Stimulated activated CD4-positive, alpha-beta T cell treated with anti-CD3 and anti-CD28 coated beads, Interleukin-15, amount 100 ng/mL, for 1 hour (primary cell): ENCODE results near the gene ZNF212.
"Not testable (repeated sequence)": the region's sequence is repeated elsewhere in the genome, so short reads cannot be mapped to it uniquely, and the experiment has no call there.

Experiments used
- DNase-seq, 2 donors: peaks; one replicate each; pipeline ENCODE4 v3.0.0-alpha.2; 2020; ENCODE audit warnings: low read depth in 1 of 2, low spot score in 1 of 2

Gene ZNF212

DNA sequence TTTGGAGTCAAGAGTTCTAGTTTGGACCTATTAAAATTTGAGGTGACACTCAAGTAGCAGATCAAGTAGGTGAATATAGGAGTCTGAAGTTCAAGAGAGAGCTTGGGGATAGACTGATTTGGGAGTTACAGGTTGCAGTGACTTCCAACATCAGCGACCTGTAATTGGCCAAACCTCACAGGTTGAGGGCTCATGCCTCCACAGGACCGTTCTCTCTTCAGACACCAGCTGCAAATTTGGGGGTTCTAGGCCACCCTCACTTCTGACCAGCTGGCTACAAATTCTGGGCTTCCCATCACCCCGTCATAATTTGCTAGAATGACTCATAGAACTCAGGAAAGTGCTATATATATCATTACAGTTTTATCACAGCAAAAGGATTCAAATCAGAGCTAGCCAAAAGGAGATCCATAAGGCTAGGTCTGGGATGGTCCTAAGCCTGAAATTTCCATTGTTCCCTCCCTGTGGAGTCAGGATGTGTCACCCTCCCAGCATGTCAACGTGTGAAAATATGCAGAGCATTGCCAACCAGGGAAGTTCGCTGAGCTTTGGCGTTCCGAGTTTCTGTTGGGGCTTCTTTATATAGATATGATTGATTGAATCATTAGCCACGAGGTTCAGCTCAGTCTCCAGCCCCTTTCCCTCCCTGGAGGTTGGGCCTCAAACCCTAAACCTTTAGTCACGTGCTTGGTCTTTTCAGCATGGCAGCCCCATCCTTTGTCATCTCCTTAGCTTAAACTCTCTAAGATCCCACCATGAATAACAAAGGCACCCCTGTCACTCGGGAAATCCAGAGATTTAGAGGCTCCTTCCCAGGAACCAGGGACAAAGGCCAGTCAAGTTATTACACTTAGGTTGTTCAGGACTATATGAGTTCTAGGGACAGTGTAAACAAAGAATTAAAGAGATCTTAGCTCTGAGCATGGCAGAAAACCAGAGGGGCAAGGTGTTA lies 20.7 kb upstream of the ZNF212 start:
- no peak for DNase-seq

DNA sequence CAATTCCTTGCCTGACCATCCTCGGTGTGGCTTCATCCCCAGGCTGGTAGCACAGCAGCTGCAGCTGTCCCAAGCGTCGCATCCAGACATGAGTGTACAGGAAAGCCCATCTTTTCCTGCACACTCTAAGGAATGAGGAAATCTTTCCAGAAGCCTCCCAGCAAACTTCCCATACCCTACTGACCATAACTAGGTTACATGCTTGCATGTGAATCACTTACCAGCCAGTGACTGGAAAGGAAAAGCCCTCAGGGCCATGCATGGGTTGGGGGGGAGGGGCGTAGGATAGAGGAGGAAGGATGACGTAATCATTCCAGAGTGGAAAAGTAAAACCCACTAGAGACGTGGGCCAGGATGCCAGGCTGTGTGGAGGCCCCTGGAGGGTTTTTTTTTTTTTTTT lies 18.9 kb upstream of the ZNF212 start:
- no peak for DNase-seq

- no peak for DNase-seq
Measured at GRCh38 chr7:149223176-149223575, 16.3 kb upstream of the ZNF212 start.

GRCh38 chr7:149223761-149224160 lies 15.7 kb upstream of the ZNF212 start:
- no peak for DNase-seq

- DNase-seq, result no peak
Measured at GRCh38 chr7:149224352-149224751, 15.1 kb upstream of the ZNF212 start.

- no peak for DNase-seq
Measured at GRCh38 chr7:149225106-149225505, 14.3 kb upstream of the ZNF212 start.

DNA sequence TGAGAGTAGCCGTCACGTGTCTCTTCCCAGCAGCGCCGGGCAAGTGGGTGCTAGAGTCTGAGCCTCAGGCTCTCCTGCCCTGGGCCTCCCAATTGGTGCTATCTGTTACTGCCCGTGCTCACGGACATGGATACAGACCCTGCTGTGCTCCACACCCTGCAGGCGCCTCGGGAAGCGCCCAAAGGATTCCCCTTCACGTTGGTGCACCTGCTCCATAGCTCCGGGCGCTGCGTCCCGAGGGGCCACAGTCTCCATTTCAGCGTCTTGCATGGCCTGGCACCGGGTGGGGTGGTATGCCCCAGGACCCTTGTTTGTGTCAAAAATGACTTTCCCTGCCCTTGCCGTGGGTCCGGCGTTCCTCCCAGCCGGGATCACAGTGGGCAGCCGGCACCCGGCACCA lies 13.8 kb upstream of the ZNF212 start:
- no peak for DNase-seq

- DNase-seq, result not testable (repeated sequence)
Measured at GRCh38 chr7:149226366-149226765, 13.1 kb upstream of the ZNF212 start.

- no peak for DNase-seq
Measured at GRCh38 chr7:149226840-149227494, 12.5 kb upstream of the ZNF212 start.

- no peak for DNase-seq
Measured at GRCh38 chr7:149228831-149229471, 10.5 kb upstream of the ZNF212 start.

DNA sequence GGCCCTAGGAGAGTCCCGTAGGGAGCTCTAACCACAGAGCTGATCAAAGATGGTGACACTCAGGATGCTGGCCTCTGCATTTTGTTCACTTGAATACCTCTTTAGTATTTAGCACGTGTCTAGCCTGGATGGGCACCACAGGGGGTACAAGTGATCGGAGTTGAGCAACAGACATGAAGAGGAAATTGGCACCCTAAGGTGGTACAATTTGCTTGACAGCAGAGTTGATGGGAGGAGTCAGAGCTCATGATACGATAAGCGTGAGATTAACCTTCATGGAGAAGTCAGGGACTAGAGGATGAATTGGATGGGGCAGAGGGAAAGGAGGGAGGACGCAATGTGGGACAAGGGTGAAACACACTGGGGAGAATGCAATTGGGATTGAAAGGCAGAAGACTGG lies 9.9 kb upstream of the ZNF212 start:
- no peak for DNase-seq

DNA sequence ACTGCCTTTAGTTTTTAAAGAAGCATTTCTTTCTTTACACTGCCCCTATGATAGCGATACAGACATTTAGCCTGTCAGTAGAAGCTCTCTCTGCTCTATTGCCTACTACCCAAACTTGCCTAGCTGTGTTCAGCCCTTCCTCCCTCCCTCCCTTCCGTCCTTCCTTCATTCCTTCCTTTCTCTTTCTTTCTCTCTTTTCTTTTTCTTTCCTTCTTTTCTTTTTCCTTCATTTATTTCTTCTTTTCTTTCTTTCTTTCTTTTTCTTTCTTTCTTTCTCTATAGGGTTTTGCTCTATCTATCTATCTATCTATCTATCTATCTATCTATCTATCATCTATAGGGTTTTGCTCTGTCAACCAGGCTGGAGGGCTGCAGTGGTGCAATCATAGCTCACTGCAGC lies 7.1 kb upstream of the ZNF212 start:
- no peak for DNase-seq

GRCh38 chr7:149233655-149234204 lies 5.7 kb upstream of the ZNF212 start:
- not testable (repeated sequence) for DNase-seq

DNA sequence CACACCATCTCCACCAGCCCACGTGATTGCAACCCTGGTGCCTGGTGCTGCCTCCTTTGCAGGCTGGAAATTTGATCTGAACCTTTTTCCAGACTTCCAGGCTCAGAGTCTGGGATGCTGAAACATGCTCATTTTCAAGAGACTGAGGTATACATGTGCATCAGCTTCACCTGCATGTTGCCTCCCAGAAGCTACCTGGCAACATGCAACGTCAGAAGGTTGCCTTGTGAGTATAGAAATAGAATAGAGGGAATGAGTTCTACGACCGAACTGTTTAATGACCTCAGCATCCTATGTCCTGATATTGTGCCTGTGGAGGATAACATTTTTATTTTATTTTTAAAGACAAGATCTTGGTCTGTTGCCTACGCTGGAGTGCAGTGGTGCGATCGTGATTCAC lies 1.9 kb upstream of the ZNF212 start:
- no peak for DNase-seq

GRCh38 chr7:149238051-149238450 lies 1.4 kb upstream of the ZNF212 start:
- no peak for DNase-seq

DNA sequence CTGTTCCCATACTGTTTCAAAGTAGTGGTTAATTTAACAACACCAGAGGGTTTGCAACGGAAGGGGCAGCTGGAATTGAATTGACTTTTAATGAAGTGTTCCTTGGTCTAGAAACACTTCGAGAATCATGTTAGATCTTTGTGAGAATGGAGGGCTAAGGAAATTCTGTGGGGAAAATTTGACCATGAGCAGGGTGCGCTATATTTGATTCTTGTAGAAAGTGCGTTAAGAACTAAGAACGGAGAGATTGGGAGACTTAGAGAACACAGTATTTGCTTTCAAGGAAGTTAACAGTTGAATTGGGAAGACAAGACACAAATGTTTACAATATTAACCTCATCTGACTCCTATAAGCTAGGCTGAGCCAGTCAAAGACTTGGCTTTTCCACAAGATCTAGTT lies 1.2 kb downstream of the ZNF212 start:
- no peak for DNase-seq

- DNase-seq, result no peak
Measured at GRCh38 chr7:149241696-149242095, 2.2 kb downstream of the ZNF212 start.

- no peak for DNase-seq
Measured at GRCh38 chr7:149245244-149245643, 5.8 kb downstream of the ZNF212 start.

GRCh38 chr7:149245744-149246143 lies 6.3 kb downstream of the ZNF212 start:
- DNase-seq, result no peak

GRCh38 chr7:149248777-149249176 lies 9.3 kb downstream of the ZNF212 start:
- no peak for DNase-seq

DNA sequence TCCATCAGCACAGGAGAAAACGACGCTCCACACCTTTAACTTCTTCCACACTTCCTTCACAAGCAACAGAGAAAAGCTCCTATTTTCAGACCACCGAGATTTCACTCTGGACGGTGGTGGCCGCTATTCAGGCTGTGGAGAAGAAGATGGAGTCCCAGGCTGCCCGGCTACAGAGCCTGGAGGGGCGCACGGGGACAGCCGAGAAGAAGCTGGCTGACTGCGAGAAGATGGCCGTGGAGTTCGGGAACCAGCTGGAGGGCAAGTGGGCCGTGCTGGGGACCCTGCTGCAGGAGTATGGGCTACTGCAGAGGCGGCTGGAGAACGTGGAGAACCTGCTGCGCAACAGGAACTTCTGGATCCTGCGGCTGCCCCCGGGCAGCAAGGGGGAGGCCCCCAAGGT lies 10.7 kb downstream of the ZNF212 start:
- DNase-seq, result not testable (repeated sequence)

- DNase-seq, result not testable (repeated sequence)
Measured at GRCh38 chr7:149251518-149251917, 12.1 kb downstream of the ZNF212 start.
